Activated CD4-positive, alpha-beta T cell treated with anti-CD3 and anti-CD28 coated beads for 48 hours (primary cell): ENCODE data around the gene PAPSS2.
A peak's percentile ranks its signal among the peaks of the same experiment; 100 is the strongest.
"Not testable (repeated sequence)": the region's sequence is repeated elsewhere in the genome, so short reads cannot be mapped to it uniquely, and the experiment has no call there.

Experiments used
- DNase-seq: peaks from one replicate; pipeline ENCODE4 v3.0.0-alpha.2; 2020

PAPSS2 gene

DNA sequence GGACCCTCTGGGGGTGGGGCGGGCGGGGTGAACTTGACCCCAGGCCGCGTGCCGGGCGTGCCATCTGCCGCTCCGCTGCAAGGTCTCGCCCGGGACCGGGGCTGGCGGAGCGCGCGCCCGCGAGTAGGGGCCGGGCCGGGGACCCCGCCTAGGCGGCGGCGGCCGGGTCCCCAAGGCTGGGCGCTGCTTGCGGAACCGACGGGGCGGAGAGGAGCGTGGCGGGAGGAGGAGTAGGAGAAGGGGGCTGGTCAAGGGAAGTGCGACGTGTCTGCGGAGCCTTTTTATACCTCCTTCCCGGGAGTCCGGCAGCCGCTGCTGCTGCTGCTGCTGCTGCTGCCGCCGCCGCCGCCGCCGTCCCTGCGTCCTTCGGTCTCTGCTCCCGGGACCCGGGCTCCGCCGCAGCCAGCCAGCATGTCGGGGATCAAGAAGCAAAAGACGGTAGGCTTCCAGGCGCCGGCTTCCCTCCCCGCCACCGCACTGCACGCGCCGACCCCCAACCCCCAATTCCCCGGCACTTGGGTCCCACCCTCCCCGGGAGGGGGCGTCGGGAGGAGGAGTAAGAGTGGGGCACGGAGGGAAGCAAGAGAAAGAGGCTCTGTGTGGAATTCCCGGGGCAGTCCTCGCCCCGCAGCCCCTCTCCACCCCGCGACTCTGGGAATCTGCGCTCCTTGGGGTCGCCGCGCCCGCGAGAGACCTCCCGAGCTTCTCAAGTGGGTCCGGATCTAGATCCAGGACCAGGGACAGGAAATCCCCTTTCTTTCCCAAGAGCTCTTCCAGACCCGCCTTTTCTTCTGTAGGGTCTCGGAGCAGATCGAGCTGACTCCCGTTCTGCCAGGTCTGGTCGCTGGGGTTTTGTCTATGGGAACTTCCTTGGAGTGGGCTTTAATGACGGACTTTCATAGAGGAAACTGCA is at the start of gene PAPSS2:
TSS of gene PAPSS2 (plus strand) at position 308 of the 913 bp plus-strand sequence. CDS start at position 412, 104 bp downstream.
- DNase-seq, result peak; percentile 39

DNA sequence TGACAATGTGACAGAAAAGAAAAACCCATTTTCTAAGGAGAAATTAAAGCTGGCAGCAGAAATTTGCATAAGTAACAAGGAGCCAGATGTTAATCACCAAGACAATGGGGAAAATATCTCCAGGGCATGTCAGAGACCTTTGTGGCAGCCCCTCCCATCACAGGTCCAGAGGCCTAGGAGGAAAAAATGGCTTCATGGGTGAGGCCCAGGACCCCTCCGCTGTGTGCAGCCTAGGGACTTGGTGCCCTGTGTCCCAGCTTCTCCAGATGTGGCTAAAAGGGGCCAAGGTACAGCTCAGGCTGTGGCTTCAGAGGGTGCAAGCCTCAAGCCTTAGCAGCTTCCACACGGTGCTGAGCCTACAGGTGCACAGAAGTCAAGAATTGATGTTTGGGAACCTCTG is 48.3 kb upstream of the PAPSS2 start:
- DNase-seq, result not testable (repeated sequence)

DNA sequence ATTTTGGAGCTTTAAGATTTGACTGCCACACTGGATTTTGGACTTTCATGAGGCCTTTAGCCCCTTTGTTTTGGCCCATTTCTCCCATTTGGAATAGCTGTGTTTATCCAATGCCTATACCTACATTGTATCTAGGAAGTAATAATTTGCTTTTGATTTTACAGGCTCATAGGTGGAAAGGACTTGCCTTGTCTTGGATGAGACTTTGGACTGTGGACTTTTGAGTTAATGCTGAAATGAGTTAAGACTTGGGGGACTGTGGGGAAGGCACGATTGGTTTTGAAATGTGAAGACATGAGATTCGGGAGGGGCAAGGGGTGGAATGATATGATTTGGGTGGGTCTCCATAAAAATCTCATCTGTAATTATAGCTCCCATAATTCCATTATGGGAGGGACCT is 47.6 kb upstream of the PAPSS2 start:
- no peak for DNase-seq

DNA sequence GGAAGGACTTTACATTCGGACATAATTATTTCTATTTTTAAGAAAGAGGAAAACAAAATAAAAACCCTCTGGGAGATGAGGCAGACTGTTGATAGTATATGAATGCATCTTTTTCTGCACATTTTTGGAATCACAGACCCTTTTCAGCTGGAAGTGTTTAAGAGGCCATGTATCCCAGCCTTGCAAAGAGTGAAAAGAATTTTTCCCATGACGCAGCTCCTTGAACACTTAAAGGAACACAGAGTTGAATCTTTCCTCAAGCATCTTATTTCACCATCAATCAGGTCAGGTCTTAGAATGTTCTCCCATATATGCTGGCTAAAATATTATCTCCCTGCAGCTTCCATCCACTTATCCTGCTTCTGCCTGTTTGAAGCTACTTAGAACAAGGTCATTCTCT is 45.9 kb upstream of the PAPSS2 start:
- DNase-seq, result no peak

DNA sequence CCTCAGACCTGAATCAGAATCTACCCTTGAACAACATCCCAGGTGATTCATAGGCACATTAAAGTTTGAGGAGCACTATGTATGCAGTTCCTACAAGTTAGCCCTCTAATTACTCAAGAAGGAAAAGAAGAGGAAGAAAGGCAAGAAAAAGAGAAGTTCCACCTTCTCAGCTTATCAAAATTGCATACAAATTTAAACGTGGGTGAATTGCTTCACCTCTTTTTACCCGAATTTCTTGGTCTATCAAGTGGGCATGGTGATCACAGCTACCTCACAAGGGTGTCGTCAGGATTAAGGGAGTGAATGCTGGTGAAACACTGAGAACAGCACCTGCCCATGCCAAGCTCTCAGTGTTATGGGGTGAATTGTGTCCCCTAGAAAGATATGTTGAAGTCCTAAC is 43.8 kb upstream of the PAPSS2 start:
- no peak for DNase-seq

DNA sequence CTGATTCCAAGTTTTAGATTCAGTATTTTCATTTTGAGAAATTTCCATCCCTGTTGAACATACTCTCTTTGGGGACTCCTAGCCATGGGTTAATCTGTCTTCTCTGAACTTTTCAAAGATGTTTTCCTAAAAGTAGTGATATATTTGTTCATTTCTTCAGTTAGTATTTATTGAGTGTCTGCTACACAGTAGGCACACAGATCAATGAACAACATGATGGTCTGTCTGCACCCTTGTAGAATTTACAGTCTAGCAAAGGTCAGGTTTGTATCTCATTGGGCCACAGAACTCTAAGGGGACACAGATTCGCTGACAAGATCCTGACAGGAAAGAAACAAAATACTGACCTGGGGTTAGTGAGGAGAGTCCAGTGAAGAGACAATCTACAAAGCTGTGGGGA is 42.2 kb upstream of the PAPSS2 start:
- no peak for DNase-seq

DNA sequence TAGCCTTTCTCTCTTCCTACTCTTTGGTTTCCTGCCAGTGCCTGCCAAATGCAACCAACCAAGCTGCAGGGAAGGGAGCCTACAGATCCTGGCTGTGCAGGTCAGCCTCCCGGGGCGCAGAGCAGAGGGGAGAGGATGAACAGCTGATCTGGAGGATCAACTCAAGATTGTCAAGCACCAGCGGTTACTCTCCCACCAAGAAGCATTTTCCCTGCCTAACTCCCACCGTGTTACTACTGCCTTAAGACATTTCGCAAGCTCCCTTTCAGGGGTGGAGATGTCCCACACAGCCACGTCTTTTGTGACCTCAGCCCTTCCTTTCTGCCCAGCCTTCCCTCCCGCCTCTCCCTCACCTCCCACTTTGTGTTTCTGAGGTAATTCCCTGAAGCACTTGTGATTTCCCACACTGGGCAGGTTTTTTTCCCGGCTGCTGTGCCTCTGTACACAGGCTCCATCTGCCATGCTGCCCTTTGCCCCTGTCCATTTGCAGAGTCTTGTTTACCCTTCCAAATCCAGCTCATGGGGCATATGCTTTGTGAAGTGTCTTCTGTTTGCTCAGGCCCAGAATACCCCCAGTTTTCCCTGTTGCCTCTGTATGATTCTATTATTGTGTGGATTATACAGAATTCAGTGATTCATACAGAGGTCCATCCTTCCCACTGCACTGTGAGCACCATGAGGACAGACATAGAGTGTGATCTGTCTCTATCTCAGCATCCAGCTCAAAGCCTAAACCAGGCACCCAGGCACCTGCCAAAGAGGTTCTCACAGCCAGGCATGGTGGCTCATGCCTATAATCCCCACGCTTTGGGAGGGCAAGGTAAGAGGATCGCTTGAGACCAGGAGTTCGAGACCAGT is 40.9 kb upstream of the PAPSS2 start:
- DNase-seq, result no peak

DNA sequence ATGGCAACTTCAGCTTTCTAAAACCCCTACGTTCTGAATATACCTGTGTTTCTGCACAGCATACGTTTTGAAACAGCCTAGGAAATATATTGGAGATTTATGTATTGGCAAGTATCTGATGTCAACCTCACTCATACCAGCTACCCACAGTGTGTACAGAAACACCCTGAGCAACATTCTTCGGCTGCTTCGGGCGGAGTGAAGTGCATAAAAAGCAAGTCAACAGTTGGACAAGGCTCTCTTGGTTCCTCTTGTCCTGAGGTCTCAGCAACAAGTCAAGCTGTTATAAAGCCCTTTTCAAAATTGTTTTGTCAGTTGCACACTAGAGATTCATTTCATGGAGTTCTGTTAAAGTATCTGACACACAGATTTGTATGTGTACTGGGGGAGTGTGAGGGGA is 40.0 kb upstream of the PAPSS2 start:
- DNase-seq, result no peak

DNA sequence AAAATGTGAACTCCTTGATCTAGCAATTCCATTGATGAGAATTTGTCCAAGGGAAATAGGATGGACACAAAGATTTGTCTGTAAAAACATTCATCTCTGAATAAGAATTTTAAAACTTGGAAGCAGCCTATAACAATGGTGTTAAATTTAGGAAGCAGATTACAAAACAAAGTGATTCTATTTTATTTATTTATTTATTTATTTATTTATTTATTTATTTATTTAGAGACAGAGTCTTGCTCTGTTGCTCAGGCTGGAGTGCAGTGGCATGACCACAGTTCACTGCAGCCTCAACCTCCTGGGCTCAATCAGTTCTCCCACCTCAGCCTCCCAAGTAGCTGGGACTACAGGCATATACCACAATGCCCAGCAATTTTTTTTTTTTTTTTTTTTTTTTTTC is 38.2 kb upstream of the PAPSS2 start:
- DNase-seq, result not testable (repeated sequence)

DNA sequence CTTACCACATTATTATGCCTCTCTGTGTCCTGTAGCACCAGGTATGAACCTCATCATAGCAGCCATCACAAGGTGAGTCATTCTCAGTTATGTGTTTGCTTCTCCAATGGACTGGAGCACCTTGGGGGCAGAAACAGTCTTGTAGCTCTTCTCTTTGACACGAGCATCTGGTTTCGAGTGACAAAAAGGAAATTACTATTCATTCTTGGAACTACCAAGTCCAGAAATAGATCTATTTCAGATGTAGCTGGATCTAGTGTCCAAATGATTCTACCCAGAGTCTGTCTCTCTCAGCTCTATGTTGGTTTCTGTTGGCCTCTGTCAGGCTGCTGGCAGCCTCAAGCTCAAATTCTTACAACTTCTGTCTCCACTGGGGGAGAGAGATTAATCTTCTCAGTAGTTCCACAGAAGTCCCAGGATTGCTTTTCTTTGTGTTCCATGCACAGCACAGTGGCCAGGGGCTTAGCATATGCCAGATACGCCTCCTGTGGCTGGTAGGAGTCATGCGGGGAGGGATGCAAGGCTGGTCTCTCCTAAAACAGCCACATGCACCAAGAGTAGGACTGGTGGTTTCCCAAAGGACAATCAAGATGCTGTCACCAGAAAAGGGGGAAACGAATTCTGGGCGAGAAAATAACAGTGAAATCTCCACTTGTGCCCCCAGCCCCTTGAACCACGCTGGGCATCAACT is 37.2 kb upstream of the PAPSS2 start:
- DNase-seq, result no peak

DNA sequence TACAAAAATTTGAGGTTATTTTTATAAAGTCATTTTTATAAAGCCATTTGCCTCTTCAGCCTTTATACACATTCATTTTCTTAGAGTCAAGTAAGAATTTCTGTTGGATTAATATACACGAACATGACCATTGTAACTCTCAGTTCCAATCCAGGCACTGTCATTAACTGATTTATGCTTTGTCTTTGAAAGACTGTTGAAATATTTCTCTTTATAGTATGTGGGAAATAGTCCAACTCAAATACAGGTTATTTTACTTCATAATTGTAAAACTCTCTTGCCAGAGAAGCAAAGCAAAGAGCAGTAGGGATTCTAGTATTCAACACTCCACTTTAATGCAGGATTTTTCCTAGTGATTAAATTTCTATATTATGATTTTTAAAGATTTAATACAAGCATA is 36.5 kb upstream of the PAPSS2 start:
- no peak for DNase-seq

DNA sequence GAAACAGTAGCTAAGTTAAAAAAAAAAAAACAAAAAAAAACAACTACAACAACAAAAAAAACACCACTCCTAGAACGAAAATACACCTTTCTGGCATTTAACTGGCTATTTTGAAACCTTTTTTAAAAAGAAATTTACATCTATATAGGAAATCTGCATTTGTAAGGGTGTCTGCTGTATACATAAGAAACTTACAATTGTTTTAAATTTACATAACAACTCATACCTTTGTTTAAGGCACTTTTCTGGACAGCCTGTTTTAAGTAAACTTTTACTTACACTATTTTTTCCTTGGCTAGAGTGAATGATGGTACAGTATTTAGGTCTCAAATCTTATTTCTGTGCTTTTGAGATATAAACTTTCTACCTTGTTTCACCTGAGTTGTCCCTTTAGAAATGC is 34.0 kb upstream of the PAPSS2 start:
- DNase-seq, result no peak

DNA sequence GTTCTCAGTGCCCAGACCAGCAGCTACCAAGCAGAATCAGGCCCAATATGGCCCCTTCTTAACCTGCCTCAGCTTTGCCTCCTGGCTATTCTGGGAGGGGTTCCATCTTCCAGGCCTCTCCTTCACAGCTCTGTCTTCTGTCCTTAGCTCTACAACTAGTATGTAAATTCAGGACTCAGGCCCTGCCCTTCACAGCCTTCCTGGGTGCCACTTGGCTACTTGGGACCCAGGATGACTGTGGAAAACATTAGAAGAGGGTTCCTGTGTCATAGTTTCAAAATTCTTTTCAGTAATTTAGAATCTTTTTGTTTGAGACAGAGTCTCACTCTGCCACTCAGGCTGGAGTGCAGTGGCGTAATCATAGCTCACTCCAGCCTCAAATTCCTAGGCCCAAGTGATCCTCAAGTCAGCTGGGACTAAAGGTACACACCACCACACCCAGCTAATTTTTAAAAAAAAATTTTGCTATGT is 33.2 kb upstream of the PAPSS2 start:
- no peak for DNase-seq

DNA sequence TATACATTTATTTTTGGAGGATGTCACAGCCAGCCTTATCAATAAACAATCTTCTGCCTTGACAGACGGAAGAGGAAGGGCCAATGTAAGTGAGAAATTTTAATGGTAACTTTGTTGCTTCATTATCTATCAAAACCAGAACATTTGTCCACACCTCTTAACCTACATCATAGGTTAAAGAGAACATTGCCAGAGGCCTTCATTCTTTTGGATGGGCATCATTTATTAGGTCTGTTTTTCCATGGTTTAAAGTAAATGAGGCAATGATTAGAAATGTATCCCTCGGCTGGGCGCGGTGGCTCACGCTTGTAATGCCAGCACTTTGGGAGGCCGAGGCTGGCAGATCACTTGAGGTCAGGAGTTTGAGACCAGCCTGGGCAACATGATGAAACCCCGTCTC is 29.5 kb upstream of the PAPSS2 start:
- DNase-seq, result no peak

DNA sequence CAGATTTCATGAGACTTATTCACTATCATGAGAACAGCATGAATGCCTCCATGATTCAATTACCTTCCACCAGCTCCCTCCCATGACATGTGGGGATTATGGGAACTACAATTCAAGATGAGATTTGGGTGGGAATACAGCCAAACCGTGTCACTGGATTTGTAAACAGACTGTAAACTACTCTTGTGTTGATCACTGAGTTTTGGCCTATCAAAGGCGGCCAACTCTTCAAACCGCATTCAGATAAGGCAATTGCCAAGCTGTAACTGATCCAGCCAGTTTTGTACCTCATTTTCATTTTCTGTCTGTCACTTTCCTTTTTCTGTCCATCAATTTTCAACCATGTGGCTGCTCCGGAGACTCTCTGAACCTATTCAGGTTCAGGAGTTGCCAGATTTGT is 27.2 kb upstream of the PAPSS2 start:
- DNase-seq, result no peak

DNA sequence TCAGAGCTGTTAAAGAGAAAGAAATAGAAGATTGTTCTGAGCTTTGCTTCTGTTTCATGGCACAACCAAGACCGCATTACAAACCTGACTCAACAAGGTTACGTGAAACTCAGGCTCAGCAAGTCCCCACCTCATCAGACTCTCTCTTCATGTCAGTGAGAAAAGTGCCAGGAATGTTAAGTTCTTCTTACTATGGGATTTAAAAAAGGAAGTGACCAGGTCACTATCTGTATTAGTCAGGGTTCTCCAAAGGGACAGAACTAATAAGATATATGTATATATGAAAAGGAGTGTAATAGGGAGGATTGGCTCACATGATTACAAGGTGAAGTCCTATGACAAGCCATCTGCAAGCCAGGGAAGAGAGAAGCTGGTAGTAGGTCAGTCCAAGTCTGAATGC is 25.4 kb upstream of the PAPSS2 start:
- DNase-seq, result no peak

DNA sequence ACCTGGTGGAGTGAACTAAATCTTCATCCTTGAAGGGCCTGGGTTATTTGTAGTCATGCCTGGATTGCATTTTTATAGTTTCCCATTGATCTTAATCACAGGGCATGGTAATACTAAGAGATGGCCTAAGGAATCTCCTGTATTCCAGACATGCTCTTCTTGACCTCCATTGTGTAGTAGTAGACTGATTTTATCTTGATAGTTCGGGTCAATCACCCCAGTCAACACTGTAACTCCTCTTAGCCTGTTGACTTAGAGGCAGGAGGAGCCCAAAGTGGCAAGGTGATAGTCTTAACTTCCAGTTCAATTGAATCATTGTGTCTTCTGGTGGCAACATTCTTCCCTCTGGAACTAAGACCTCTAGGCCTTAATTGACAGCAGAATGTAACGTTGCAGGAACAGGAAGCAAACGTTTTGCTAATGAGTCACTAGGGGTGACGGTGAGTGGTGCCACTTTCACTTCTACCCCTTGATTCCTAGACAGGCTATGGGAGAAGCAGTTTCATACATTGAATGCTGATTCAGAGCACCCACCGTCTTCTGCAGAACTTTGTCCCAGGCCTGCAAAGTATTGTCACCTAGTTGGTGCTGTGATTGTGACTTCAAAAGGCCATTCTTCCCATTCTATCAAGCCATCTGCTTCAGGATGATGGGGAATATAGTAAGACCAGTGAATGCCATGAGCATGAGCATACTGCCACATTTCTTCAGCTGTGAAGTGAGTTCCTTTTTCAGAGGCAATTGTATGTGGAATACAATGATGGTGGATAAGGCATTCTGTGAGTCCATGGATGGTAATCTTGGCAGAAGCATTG is 24.0 kb upstream of the PAPSS2 start:
- DNase-seq, result peak; percentile 63

DNA sequence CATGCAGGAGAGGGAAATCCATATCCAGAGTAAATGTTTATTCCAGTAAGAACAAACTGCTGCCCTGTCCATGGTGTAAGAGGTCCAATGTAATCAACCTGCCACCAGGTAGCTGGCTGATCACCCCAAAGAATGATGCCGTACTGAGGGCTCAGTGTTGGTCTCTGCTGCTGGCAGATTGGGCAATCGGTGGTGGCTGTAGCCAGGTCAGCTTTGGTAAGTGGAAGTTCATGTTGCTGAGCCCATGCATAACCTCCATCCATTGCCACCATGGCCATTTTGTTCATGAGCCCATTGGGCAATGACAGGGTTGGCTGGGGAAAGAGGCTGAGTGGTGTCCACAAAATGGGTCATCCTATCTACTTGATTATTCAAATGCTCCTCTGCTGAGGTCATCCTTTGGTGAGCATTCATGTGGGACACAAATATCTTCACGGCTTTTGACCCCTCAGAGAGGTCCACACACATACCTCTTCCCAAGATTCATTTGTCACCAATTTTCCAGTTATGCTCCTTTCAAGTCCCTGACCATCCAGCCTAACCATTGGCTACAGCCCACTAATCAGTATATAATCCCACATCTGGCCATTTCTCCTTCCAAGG is 23.3 kb upstream of the PAPSS2 start:
- no peak for DNase-seq

DNA sequence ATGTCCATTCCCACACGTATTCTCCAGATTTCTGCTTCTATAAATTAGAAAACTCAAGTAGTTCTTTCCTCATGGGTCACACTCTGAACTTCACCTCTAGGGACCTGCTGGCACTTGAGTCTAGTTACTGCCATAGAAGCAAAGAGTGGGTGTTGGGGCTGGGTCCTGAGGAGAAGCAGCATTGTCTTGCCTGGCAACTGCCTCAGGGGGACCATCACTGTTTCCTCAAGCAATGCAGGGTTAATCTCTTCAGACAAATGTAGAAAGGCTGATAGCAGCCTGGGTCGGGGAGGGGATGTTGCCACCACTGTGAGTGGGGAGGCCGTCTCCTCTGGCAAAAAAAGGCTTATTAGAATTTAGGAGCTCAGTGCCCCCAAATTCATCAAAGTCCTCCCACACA is 20.2 kb upstream of the PAPSS2 start:
- DNase-seq, result no peak

DNA sequence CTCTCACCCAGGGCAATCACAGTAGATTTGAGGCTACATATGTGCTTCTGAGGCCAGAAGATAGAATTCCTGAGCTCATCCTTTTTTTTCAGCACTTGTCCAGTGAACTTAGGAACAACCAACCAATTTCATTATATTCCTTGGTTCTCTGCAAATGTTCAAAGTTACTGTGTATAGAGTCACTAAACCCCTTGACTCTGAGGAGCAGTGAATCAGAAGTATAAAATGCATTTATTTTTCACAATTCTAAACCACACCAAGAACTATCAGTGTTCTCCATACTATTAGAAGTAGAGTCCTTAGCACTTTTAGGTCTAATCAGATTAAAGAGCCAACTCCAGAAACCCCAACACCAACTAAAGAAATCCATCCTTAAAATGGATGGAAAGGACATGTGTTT is 19.6 kb upstream of the PAPSS2 start:
- no peak for DNase-seq

DNA sequence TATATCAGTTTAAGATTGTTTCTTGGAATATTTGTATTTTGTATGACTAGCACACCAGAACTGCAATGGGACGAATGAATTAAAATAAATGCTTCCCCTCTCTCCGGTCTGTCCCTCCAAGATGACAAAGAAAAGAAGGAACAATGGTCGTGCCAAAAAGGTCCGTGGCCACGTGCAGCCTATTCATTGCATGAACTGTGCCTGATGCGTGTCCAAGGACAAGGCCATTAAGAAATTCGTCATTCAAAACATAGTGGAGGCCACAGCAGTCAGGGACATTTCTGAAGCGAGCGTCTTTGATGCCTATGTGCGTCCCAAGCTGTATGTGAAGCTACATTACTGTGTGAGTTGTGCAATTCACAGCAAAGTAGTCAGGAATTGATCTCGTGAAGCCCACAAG is 17.2 kb upstream of the PAPSS2 start:
- no peak for DNase-seq

DNA sequence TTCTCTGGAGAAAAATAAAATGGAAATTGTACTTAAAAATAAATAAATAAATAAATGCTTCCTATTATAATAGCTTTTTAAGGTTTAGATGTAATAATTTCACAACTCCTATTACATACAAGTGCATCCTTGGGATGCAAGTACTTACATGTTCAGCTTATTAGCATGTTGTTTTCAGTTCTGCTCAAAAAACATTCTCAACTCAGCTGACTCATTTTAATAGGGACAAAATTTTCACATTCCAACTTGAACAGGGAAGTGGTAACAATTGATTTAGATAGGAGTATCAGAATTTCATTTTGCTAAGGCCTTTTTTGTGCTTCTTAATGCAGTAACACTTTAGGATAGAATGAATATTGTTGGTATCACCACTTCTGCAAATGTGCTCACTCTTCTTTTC is 16.7 kb upstream of the PAPSS2 start:
- no peak for DNase-seq
